Measurements from ENCODE around the gene DNAH2.

Gene DNAH2

GRCh38 chr17:7831233-7831632, 113.7 kb downstream of the DNAH2 start:
- no peaks in the 10 kb centered on the region for H4K20me1 ChIP-seq (ENCODE audit: insufficient read depth, low read length)
- H3K9me2 ChIP-seq (ENCODE audit: low read depth, low read length): no peaks in the 10 kb centered on the region
- H3K9me3 ChIP-seq (ENCODE audit: low read length): no peaks in the 10 kb centered on the region
- no peak overlapping the region for H3K9ac ChIP-seq (ENCODE audit: low read length)
- no peak overlapping the region for H3K4me3 ChIP-seq (ENCODE audit: low read depth, low read length, poor library complexity, severe bottlenecking)
- no peaks in the 10 kb centered on the region for H3K27me3 ChIP-seq (ENCODE audit: insufficient read depth, low read length)
- no peak overlapping the region for H3K4me2 ChIP-seq (ENCODE audit: low read length)
- no peaks in the 10 kb centered on the region for H3F3A ChIP-seq (ENCODE audit: insufficient read depth, low read length)
- TF ChIP-seq EZH2 (IDR thresholded peaks at IDR 0.05; ENCODE audit: borderline replicate concordance, low read length): no peak
- TF ChIP-seq, protein P1, sequence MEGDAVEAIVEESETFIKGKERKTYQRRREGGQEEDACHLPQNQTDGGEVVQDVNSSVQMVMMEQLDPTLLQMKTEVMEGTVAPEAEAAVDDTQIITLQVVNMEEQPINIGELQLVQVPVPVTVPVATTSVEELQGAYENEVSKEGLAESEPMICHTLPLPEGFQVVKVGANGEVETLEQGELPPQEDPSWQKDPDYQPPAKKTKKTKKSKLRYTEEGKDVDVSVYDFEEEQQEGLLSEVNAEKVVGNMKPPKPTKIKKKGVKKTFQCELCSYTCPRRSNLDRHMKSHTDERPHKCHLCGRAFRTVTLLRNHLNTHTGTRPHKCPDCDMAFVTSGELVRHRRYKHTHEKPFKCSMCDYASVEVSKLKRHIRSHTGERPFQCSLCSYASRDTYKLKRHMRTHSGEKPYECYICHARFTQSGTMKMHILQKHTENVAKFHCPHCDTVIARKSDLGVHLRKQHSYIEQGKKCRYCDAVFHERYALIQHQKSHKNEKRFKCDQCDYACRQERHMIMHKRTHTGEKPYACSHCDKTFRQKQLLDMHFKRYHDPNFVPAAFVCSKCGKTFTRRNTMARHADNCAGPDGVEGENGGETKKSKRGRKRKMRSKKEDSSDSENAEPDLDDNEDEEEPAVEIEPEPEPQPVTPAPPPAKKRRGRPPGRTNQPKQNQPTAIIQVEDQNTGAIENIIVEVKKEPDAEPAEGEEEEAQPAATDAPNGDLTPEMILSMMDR (IDR thresholded peaks at IDR 0.05; ENCODE audit: low read length): no peak
- no peak overlapping the region for H3K27ac ChIP-seq (ENCODE audit: low read depth, low read length, poor library complexity, severe bottlenecking)
- peaks cover 12% of the 10 kb centered on the region for H3K4me1 ChIP-seq (ENCODE audit: insufficient read depth, low read length, severe bottlenecking)
- no peaks in the 10 kb centered on the region for H3K79me2 ChIP-seq (ENCODE audit: insufficient read depth, low read length)
- no peaks in the 10 kb centered on the region for H3K36me3 ChIP-seq (ENCODE audit: insufficient read depth, low read length)
- H2AFZ ChIP-seq (ENCODE audit: low read length): no peak overlapping the region

DNA sequence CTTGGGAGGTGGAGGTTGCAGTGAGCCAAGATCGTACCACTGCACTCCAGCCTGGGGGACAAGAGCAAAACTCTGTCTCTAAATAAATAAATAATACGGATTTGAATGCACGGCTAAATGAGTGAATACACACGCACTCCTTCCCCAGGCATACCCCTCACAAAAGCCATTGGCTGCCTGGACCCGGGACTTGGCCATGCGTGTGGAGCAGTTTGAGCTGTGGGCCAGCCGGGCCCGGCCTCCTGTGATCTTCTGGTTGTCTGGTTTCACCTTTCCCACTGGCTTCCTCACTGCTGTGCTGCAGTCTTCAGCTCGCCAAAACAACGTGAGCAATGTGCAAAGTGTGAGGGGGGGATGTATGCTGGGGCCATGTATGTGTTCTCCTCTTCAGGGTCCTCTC, 114.9 kb downstream of the DNAH2 start:
- H3K4me2 ChIP-seq (ENCODE audit: low read length): peak overlapping the region; percentile 79; the same call in 1 of the 2 replicates
- TF ChIP-seq, protein P1 (IDR thresholded peaks at IDR 0.05; ENCODE audit: low read length): no peak
- TF ChIP-seq EZH2 (IDR thresholded peaks at IDR 0.05; ENCODE audit: borderline replicate concordance, low read length): no peak
- no peak overlapping the region for H3K27ac ChIP-seq (ENCODE audit: low read depth, low read length, poor library complexity, severe bottlenecking)
- H3K9ac ChIP-seq (ENCODE audit: low read length): no peak overlapping the region; the same call in 1 of the 2 replicates
- H4K20me1 ChIP-seq (ENCODE audit: insufficient read depth, low read length): no peaks in the 10 kb centered on the region
- H3K36me3 ChIP-seq (ENCODE audit: insufficient read depth, low read length): no peaks in the 10 kb centered on the region
- H3K27me3 ChIP-seq (ENCODE audit: insufficient read depth, low read length): no peaks in the 10 kb centered on the region
- no peaks in the 10 kb centered on the region for H3K9me3 ChIP-seq (ENCODE audit: low read length)
- no peak overlapping the region for H3K4me3 ChIP-seq (ENCODE audit: low read depth, low read length, poor library complexity, severe bottlenecking)
- H3K79me2 ChIP-seq (ENCODE audit: insufficient read depth, low read length): no peaks in the 10 kb centered on the region
- H3F3A ChIP-seq (ENCODE audit: insufficient read depth, low read length): no peaks in the 10 kb centered on the region
- peaks cover 18% of the 10 kb centered on the region for H3K4me1 ChIP-seq (ENCODE audit: insufficient read depth, low read length, severe bottlenecking)
- no peak overlapping the region for H2AFZ ChIP-seq (ENCODE audit: low read length)
- no peaks in the 10 kb centered on the region for H3K9me2 ChIP-seq (ENCODE audit: low read depth, low read length)

DNA sequence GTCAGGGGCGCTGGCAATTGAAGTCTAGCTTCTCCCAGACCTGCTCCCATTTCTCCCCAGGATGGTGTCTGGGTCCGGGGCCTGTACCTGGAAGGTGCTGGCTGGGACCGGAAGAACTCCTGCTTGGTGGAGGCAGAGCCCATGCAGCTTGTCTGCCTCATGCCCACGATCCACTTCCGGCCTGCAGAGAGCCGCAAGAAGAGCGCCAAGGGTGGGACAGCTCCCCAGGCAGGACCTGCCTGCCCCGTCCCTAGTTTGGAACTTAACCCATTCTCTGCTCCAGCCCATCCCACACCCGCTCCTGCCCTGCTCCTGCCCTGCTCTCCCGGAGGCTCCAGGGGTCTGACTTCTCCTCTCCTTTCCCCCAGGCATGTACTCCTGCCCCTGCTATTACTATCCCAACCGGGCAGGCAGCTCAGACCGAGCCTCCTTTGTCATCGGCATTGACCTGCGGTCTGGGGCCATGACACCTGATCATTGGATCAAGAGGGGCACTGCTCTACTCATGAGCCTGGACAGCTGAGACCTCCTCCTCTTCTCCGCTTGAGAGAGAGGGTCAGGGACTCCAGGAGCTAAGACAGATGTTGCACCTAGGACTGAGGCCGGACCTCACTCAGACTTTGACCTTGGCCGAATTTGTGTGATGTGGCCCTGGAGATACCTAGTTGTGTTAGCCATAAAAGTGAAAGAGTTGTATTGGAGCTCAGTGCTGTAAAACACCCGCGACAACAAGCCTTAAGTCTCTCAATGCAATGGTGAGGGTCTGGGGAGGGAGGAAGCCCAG, 115.7 kb downstream of the DNAH2 start:
- Histone ChIP-seq H3K36me3 (ENCODE audit: insufficient read depth, low read length) (no peaks in the 10 kb centered on the region), H4K20me1 (ENCODE audit: insufficient read depth, low read length) (no peaks in the 10 kb centered on the region), H3K9me3 (ENCODE audit: low read length) (no peaks in the 10 kb centered on the region), H3F3A (ENCODE audit: insufficient read depth, low read length) (no peaks in the 10 kb centered on the region), H2AFZ (ENCODE audit: low read length) (no peak overlapping the region), H3K4me2 (ENCODE audit: low read length) (peak overlapping the region; percentile 79), H3K4me1 (ENCODE audit: insufficient read depth, low read length, severe bottlenecking) (peaks cover 23% of the 10 kb centered on the region), H3K27me3 (ENCODE audit: insufficient read depth, low read length) (no peaks in the 10 kb centered on the region), H3K79me2 (ENCODE audit: insufficient read depth, low read length) (no peaks in the 10 kb centered on the region), H3K4me3 (ENCODE audit: low read depth, low read length, poor library complexity, severe bottlenecking) (peak overlapping the region; percentile 68), H3K9ac (ENCODE audit: low read length) (peak overlapping the region; percentile 72; the same call in 1 of the 2 replicates), H3K27ac (ENCODE audit: low read depth, low read length, poor library complexity, severe bottlenecking) (peak overlapping the region; percentile 95), H3K9me2 (ENCODE audit: low read depth, low read length) (no peaks in the 10 kb centered on the region)
- no peak for TF ChIP-seq EZH2 (IDR thresholded peaks at IDR 0.05; ENCODE audit: borderline replicate concordance, low read length)
- TF ChIP-seq, protein P1 (IDR thresholded peaks at IDR 0.05; ENCODE audit: low read length): no peak
